Kidney glomerular epithelial cell (primary cell): Measurements from ENCODE around the gene ERGIC1.

Experiments used
- DNase-seq: peaks from one replicate; lab custom pipeline; 2025; lab: John Stamatoyannopoulos, UW

ERGIC1 gene

GRCh38 chr5:172920995-172921394, 86.9 kb downstream of the ERGIC1 start:
- DNase-seq, result no peak

DNA sequence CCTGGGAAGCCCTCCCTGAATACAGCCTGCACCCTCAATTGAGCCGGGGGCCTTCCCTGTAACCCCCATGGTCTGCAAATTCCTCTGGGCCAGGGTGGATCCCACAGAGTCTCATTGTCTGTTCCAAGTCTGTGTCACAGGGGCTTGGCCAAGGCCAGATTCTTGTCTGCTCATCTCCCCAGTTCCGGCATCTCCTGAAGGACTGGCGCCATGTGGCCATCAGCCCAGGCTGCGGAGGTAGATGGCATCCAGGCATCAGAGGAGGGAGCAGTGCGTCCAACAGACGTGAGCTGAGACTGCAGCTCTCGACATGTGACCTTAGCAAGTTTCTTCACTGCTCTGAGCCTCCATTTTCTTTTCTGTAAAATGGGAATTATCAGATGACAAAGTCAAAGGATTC, 87.9 kb downstream of the ERGIC1 start:
- DNase-seq, result no peak

GRCh38 chr5:172923539-172923938, 89.5 kb downstream of the ERGIC1 start:
- no peak for DNase-seq

- no peak for DNase-seq
Observed at GRCh38 chr5:172925336-172925948, 91.4 kb downstream of the ERGIC1 start.

DNA sequence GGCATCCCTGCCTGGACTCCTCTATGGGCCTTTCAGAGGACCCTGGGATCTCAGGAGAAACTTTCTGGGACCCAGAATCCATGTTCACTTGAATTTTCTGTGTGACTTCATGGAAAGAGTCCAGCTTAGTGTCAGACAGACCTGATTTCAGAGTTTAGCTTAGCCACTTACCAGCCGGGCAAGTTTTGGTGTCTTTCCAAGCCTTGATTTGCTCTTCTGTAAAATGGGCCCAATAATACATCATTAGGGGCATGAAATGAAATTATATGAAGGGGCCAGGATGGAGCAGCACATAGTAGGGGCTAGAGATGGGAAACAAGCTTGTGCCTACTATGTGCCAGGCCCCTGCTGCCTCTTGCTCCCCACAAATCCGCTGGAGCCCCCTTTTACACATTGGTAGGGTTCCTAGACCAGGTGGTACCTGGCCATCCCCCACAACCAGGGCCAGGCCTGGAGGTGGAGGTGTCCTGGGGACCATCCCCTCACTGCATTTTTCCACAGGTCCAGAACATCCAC, 92.0 kb downstream of the ERGIC1 start:
- no peak for DNase-seq

DNA sequence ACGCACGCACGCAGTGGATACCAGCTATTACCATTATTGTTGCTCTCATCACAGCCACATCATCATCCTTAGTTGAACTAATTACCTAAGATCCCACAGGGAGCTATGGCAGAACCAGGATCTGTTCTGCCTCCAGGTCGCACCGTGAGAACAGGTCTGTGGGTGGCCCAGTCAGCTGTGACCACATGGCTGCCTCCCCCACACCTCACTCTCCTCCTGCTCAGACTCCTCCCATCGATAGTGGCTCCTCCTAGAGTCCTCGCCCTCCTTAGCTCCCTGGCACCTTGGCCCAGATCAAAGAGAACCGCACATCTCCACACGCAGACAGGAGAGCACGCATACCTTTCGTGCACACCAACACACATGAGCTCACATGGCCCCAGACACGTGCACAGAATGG, 92.7 kb downstream of the ERGIC1 start:
- DNase-seq, result peak; percentile 96

- peak; percentile 90 for DNase-seq
Observed at GRCh38 chr5:172929371-172929838, 95.4 kb downstream of the ERGIC1 start.

- DNase-seq, result peak; percentile 100
Observed at GRCh38 chr5:172931001-172931536, 97.0 kb downstream of the ERGIC1 start.

DNA sequence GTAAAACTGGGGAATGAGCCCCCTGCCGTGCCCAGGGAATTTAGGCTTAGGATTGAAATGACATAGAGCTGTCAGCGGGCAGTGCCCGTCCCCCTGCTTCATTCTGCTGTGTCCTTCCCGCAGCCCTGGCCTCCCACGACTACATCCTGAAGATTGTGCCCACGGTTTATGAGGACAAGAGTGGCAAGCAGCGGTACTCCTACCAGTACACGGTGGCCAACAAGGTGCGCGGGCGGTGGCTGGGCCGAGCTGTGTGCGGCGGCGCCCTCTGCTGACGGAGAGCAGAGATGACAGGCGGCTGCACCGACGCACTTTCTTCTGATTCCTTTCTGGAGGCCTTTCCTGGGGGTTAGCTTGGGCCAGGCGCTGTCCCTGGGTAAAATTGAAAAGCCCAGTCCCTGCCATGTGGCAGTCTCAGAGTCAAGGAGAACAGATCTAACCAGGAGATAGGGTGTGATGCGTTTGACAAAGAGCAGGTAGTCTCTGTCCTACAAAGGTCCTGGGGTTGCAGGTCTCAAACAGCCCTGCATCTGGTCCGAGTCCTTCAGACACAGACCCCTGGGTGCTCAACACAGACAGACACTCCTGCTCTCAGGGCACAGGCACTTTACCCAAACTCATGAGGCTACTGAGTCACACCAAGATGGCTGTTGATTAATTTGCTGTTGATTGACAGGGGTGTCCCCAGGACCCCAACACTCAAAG, 98.4 kb downstream of the ERGIC1 start:
- peak; percentile 63 for DNase-seq

GRCh38 chr5:172933238-172933637, 99.2 kb downstream of the ERGIC1 start:
- DNase-seq, result no peak

GRCh38 chr5:172935096-172935495, 101.0 kb downstream of the ERGIC1 start:
- DNase-seq, result no peak

DNA sequence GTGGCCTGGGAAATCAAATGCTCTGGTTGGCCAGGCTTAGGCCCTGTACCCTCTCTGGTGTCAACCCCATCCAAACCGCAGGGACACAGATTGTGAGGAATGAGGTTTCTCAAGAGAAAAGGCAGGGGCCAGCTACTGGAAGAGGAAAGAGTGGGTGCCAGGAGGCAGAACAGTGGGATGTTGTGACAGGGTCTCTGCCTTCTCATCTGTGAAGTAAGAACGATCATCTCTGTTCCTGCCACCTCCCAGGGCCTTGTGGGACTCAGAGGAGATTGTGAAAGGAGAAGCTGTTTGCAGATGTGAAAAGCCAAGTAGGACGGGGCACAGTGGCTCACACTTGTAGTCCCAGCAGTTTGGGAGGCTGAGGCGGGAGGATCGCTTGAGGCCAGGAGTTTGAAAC, 102.3 kb downstream of the ERGIC1 start:
- DNase-seq, result no peak

DNA sequence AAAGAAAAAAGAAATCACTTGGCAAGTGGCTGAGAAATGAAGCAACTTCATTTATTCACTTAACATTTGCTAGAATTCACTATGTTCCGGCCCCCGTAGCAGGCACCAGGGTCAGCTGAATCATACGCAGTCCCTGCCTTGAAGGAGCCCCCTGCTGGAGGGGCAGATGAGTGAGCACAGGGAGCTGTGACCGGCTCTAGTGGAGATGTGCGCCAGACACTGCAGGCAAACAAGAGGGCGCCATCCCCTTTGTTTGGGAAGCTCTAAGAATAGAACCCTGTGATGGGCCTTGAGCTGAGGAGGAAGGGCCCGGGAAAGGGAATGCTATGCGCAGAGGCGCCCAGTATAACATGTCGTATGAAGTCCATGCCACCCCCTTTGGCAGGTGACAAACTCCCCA, 105.0 kb downstream of the ERGIC1 start:
- DNase-seq, result no peak

DNA sequence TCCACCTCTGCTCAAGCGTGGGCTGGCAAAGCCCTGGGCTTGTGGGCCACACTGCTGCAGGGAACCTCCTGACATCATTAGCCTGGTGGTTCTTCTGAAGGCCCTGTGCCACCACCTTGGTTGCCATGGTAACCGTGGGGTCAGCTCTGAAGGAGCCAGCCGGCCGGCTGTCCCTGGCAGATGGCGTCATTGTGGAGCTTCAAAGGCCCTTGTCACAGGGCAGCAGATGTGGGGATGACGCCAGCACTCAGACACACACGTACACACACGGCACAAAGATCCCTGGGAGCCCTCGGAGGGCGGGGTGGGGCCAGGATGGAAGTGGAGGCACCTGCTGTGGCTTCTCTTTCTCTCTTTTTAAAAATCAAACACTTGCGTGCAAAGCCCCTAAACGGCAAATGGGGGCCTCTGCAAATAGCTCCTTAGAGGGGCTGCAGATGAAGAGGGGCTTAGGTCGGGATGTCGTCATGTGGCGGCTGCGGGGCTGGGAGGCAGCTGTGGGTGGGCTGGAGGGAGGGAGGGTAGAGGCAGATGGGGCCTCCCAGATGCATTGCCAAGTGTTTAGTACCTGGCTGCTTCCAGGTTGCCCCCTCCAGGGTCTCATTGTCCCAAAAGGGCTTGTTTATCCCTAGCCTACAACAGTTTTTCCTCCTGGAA, 105.7 kb downstream of the ERGIC1 start:
- DNase-seq, result no peak

GRCh38 chr5:172940268-172941066, 106.4 kb downstream of the ERGIC1 start:
- DNase-seq, result no peak

DNA sequence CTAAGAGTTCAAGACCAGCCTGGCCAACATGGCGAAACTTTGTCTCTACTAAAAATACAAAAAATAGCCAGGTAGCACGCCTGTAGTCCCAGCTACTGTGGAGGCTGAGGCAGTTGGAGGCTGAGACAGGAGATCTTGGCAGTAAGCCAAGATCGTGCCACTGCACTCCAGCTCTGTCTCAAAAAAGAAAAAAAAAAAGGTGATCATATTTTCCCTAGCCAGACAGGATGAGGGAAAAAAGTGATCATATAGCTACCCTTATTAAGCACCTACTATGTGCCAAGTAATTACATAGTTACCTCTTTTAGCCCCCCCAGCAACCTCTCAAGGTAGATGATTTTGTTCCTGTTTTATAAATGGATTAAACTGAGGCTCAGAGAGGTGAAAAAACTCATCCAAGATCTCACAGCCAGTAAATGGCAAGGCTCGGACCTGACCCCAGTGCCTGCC, 107.0 kb downstream of the ERGIC1 start:
- no peak for DNase-seq

- no peak for DNase-seq
Observed at GRCh38 chr5:172942556-172942955, 108.5 kb downstream of the ERGIC1 start.

DNA sequence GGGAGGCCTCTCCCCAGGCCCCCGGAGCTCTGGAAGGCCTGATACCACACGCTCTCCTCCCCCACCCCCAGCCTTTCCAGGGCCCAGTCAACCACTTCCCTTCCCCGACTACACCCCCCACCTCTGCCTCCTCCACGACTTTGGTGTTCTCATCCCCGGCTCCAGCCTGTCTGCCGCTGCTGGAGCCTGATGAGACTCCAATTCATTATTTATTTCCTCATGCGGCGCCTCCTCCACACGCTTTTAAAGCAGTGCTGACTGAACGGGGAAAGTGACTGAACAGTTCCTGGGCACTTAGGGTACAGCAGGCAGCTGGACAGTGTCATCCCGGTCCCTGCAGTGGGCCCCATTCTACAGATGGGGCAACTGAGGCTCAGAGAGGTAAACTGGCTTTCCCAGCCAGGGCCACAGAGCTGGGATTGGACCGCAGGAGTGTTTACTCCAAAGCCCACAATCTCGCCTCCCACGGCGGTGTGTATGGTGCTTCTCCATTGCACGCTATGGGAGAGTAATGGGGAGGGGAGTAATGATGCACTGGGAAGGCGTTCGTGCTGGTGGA, 109.3 kb downstream of the ERGIC1 start:
- DNase-seq, result peak; percentile 96

DNA sequence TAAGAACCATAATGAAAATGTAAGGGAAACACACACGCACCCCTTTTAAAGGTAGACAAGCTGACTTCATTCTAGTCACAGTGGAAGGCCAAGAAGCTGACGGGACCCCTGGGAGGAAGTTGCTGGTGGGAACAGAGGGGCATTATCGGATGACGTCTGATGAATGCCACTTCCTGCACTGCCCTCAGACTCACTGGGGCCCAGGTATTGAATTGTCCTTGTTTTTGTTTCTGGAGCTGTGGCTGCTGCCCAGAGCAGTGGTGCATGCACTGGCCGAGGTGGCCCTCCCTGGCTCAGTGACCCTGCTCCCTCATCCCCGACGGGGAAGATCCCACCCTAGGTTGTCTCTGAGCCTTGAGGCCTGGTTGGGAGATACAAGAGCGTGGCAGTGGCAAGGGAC, 109.9 kb downstream of the ERGIC1 start:
- DNase-seq, result peak; percentile 88

GRCh38 chr5:172944741-172945140, 110.7 kb downstream of the ERGIC1 start:
- DNase-seq, result no peak

DNA sequence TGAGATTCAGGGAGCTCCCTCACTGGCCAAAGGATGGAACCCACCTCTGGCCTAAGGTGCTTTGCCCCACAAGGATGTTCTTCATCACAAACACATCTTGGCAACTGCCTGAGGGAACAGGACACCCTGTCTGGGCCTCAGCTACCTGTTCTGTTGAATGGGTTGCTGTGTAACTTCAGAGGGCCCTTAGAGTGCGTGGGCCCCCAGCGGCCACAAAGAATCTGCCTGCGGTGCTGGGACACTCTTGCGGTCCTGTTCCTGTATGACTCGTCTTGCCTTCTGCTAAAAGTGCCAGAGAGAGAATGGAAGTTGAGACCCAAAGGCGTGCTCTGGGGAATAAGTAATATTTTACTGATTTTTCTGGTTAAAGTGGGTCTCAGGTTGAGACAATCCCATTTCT, 111.1 kb downstream of the ERGIC1 start:
- DNase-seq, result no peak

DNA sequence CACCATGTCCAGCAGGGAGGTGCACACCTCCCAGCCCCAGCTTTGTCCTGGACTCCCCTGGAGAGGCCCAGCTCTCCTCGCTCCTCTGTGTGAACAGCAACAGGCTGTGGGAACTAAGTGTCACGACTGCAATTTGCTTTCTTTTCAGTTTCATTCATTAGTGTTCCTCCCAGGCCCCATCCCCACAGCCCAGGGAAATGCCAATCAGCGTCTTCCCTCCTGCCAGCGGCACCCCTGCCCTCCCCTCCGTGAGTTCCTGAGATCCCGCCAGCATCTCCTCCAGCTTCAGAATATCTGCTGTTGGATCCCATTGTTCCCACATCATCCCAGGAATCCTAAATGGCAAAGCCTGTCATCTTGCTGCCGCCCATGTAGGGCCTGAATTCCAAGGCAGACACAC, 112.1 kb downstream of the ERGIC1 start:
- no peak for DNase-seq
